Measurements from ENCODE around the gene L3MBTL2. TPM values are rescaled to one million over a fixed set of nuclear protein-coding genes. Genes with fewer than 3 reads are reported as not detected.
"Not testable (repeated sequence)": the region's sequence is repeated elsewhere in the genome, so short reads cannot be mapped to it uniquely, and the experiment has no call there.

L3MBTL2 gene
- total and polyA plus RNA-seq, 7 donors, result 7.2 to 19.0 (median 13.9) TPM

DNA sequence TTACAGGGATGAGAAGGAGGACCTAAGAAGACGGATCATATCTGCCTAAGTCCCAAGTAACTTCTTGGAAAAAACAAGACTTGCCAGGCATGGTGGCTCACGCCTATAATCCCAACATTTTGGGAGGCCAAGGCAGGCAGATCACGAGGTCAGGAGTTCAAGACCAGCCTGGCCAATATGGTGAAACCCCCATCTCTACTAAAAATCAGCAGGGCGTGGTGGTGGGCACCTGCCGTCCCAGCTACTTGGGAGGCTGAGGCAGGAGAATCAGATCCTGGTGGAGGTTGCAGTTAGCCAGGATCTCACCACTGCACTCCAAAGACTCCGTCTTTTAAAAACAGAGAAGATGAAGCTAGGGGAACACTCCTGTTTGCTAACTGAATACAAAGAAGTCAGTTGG, 24.8 kb upstream of the L3MBTL2 start:
- H3K36me3 ChIP-seq, result peaks cover 33 to 57% (median 37%) of the 10 kb centered on the region in 4 donors

DNA sequence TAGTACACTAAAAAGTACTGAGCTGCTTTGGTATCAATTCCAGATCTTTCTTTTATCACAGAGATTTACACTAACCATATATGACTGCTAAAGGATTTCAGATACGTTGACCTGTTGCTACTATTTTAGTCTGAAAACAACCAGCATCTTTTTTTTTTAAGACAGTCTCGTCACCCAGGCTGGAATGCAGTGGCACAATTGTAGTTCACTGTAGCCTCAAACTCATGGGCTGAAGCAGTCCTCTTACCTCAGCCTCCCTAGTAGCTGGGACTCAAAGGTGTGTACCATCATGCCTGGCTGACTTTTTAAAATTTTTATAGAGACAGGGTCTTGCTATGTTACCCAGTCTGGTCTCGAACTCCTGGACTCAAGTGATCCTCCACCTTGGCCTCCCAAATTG, 24.2 kb upstream of the L3MBTL2 start:
- H3K27ac ChIP-seq, result peak overlapping the region in 1 of 4 donors; percentile 29
- intact Hi-C loops (cut with DNase I), result no loop called here
- TF ChIP-seq EP300 (IDR thresholded peaks at IDR 0.05) (no peak), POLR2AphosphoS5 (IDR thresholded peaks at IDR 0.05) (no peak), POLR2A (IDR thresholded peaks at IDR 0.05) (no peak)
- TF ChIP-seq, protein P1, sequence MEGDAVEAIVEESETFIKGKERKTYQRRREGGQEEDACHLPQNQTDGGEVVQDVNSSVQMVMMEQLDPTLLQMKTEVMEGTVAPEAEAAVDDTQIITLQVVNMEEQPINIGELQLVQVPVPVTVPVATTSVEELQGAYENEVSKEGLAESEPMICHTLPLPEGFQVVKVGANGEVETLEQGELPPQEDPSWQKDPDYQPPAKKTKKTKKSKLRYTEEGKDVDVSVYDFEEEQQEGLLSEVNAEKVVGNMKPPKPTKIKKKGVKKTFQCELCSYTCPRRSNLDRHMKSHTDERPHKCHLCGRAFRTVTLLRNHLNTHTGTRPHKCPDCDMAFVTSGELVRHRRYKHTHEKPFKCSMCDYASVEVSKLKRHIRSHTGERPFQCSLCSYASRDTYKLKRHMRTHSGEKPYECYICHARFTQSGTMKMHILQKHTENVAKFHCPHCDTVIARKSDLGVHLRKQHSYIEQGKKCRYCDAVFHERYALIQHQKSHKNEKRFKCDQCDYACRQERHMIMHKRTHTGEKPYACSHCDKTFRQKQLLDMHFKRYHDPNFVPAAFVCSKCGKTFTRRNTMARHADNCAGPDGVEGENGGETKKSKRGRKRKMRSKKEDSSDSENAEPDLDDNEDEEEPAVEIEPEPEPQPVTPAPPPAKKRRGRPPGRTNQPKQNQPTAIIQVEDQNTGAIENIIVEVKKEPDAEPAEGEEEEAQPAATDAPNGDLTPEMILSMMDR (IDR thresholded peaks at IDR 0.05), result no peak

More for the DNA sequence above, 24.8 kb upstream of the L3MBTL2 start:
- H3K9me3 ChIP-seq; DNase-seq; H3K27ac ChIP-seq; H3K4me3 ChIP-seq; intact Hi-C loops (cut with DNase I); H3K4me1 ChIP-seq; H3K27me3 ChIP-seq: not testable (repeated sequence)
- 96 to 97% methylated on average over 6 of the region's 6 CpGs for WGBS, 2 donors
- TF ChIP-seq POLR2AphosphoS5 (IDR thresholded peaks at IDR 0.05), result peak in 1 of 4 donors; percentile 6

DNA sequence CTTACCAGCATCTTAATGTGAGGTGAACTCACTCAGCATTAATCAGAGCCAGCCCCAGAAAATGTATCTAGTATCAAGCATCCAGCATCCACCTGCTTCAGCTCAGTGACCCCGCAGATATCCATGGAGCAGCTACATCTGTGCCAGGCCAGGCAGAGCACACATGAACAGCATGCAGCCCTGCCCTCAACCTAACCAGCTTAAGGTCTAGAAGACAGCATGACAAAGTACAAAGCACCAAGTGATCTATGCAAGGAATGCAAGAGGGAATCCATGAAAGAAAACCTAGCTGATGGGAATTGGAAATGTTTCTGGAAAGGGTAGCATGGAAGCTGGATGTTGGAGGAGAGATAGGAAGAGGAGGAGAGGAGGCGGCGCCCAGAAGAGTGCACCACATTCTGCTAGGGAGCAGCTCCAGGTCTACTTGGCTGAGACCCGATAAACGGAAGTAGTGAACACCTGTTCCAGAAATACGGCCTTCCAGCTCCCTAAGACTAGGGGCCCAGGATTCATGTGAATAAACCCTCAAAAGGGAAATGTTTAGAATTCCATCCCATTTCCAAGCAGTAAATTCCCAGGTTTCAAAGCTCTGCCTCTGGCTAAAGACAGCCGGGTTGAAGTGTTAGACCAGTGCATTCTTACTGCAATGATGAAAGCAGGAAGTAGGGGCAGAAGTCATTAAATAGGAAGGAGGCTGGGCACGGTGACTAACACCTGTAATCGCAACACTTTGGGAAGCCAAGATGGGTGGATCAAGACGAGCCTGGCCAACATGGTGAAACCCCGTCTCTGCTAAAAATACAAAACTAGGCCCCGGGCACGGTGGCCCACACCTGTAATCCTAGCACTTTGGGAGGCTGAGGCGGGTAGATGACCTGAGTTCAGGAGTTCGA, 23.5 kb upstream of the L3MBTL2 start:
- no peak for DNase-seq
- intact Hi-C loops (cut with DNase I), result no loop called here
- H3K36me3 ChIP-seq, result peaks cover 22 to 44% (median 24%) of the 10 kb centered on the region in 4 donors
- H3K4me3 ChIP-seq, result no peak overlapping the region
- WGBS, 2 donors, result 47 to 80% methylated on average over 15 of the region's 15 CpGs
- H3K9me3 ChIP-seq, result no peaks in the 10 kb centered on the region
- peaks cover 0 to 9% (median 4%) of the 10 kb centered on the region in 4 donors for H3K4me1 ChIP-seq
- H3K27me3 ChIP-seq, result no peaks in the 10 kb centered on the region
- H3K27ac ChIP-seq, result peak overlapping the region in 3 of 4 donors; percentile 10 to 29 (median 23)
- no peak for TF ChIP-seq POLR2A (IDR thresholded peaks at IDR 0.05)
- TF ChIP-seq, protein P1 (IDR thresholded peaks at IDR 0.05), result no peak
- TF ChIP-seq EP300 (IDR thresholded peaks at IDR 0.05), result no peak
- peak in 2 of 4 donors; percentile 10 to 34 for TF ChIP-seq POLR2AphosphoS5 (IDR thresholded peaks at IDR 0.05)

More for the DNA sequence above, 24.2 kb upstream of the L3MBTL2 start:
- Histone ChIP-seq H3K4me1 (peaks cover 0 to 9% (median 4%) of the 10 kb centered on the region in 4 donors), H3K4me3 (no peak overlapping the region), H3K27me3 (no peaks in the 10 kb centered on the region), H3K36me3 (peaks cover 28 to 51% (median 31%) of the 10 kb centered on the region in 4 donors), H3K9me3 (no peaks in the 10 kb centered on the region)
- DNase-seq, result no peak
- 86 to 88% methylated on average over 3 of the region's 3 CpGs for WGBS, 2 donors

DNA sequence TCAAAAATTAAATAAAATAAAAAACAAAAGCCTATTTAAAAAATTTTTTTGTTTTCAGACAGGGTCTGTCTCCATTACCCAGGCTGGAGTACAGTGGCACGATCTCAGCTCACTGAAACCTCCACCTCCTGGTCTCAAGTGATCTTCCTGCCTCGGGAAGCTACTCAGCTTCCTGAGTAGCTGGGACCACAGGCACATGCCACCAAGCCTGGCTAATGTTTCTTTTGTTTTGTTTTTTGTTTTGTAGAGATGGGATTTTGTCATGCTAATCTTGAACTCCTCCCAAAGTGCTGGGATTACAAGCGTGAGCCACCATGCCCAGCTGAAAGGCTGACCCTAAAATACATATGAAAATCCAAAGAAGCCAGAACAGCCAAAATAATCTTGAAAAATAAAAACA, 20.4 kb upstream of the L3MBTL2 start:
- no peak for TF ChIP-seq POLR2A (IDR thresholded peaks at IDR 0.05)
- TF ChIP-seq, protein P1 (IDR thresholded peaks at IDR 0.05), result no peak
- no peak for TF ChIP-seq EP300 (IDR thresholded peaks at IDR 0.05)
- no peak for TF ChIP-seq POLR2AphosphoS5 (IDR thresholded peaks at IDR 0.05)
- Histone ChIP-seq H3K9me3 (no peaks in the 10 kb centered on the region), H3K27me3 (no peaks in the 10 kb centered on the region), H3K4me3 (no peak overlapping the region), H3K4me1 (peaks cover 0 to 9% (median 4%) of the 10 kb centered on the region in 4 donors), H3K36me3 (peaks cover 0 to 15% (median 2%) of the 10 kb centered on the region in 4 donors), H3K27ac (no peak overlapping the region)
- 53 to 83% methylated on average over 3 of the region's 3 CpGs for WGBS, 2 donors
- intact Hi-C loops (cut with DNase I), result no loop called here
- DNase-seq, result no peak

DNA sequence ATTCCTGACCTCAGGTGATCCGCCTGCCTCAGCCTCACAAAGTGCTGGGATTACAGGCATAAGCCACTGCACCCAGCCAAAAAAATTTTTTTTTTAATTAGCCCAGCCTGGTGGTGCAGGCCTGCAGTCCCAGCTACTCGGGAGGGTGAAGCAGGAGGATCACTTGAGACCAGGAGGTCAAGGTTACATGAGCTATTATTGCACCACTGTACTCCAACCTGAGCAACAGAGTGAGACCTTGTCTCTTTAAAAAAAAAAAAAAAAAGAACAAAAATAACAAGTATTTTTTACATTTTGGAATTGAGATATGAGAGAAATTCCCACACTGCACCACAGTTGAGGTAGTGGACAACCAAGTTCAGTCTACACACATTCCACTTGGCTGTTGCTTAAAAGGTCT, 13.6 kb upstream of the L3MBTL2 start:
- peak; percentile 8 for DNase-seq
- no peak overlapping the region for H3K27ac ChIP-seq
- H3K4me1 ChIP-seq, result peaks cover 0 to 1% (median 0%) of the 10 kb centered on the region in 4 donors
- H3K9me3 ChIP-seq, result no peaks in the 10 kb centered on the region
- no peaks in the 10 kb centered on the region for H3K36me3 ChIP-seq
- H3K27me3 ChIP-seq, result no peaks in the 10 kb centered on the region
- TF ChIP-seq POLR2A (IDR thresholded peaks at IDR 0.05) (no peak), POLR2AphosphoS5 (IDR thresholded peaks at IDR 0.05) (no peak), EP300 (IDR thresholded peaks at IDR 0.05) (no peak)
- TF ChIP-seq, protein P1 (IDR thresholded peaks at IDR 0.05), result no peak
- no peak overlapping the region for H3K4me3 ChIP-seq
- intact Hi-C loops (cut with DNase I), result loop anchor here (10.0 kb wide), 1 partner anchor 173 kb away; no protein-coding TSS in a partner anchor
- WGBS, 2 donors, result 77 to 90% methylated on average over 2 of the region's 2 CpGs
